Measurements from ENCODE around the gene KIF13A. TPM values are rescaled to one million over a fixed set of nuclear protein-coding genes. Genes with fewer than 3 reads are reported as not detected.

KIF13A gene
- total RNA-seq, 2 donors from 2014 or later = 36.8 to 57.5 TPM

DNA sequence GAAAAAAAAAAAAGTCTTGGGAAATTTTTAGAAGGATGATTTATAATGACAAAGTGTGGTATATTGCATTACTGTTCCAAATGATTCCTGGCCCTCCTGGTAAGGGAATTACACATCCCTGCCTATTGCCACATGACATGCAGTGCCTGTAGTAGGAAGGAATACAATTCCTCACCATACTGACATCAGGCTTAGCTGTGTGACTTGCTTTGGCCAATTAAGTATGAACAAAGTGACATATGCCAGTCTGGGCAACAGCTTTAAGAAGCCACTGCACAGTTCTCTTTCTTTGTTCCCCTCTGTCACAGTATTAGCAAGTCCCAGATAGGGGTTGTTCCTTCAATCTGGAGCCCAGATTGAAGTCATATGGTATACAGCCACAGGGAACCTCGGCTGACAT lies 100.5 kb downstream of the KIF13A start:
- intact Hi-C loops (cut with DNase I) = no loop called here
- H3K27me3 ChIP-seq (replicated peaks; ENCODE audit: insufficient read depth) = no peaks in the 10 kb centered on the region
- H3K9me3 ChIP-seq = no peaks in the 10 kb centered on the region
- no peaks in the 10 kb centered on the region for H3K36me3 ChIP-seq
- no peak overlapping the region for H3K27ac ChIP-seq
- no peak for TF ChIP-seq POLR2A (IDR thresholded peaks at IDR 0.05)
- TF ChIP-seq CTCF (IDR thresholded peaks at IDR 0.05) = no peak
- TF ChIP-seq POLR2AphosphoS5 (IDR thresholded peaks at IDR 0.05) = no peak
- DNase-seq (ENCODE audit: low spot score) = no peak
- H3K4me1 ChIP-seq (replicated peaks) = no peaks in the 10 kb centered on the region
- WGBS = 91% methylated on average over 1 of the region's 1 CpG
- H3K4me3 ChIP-seq = no peak overlapping the region

DNA sequence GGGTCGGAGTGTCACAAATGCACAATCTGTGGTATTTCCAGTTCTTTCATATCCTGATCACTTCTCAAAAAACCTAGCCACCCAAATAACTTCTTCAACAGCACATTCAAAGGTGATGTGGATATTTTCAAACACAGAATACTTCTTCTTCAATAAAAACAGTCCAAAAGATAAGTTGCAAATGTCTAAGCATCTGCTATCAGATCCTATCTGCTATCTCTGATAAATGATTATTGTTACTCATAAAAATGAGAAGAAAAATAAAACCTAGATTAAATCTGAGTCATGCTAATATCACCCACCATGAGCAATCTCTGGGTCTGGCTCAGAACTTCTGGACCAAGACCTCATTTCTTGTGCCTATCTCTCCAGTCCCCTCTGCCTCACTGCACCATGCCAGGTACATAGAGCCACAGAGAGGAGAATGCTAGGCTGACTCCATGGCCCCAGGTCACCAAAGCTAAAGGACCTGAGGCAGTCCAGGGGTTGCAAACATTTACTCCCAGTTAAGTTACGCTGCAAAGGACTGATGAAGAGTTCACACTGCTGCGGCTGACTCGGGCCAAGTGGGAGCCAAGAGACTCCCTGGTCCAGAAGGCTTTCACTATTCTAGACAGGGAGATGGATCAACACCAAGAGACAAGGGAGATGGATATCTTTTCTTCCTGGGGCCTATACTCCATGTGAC lies 101.4 kb downstream of the KIF13A start:
- H3K27ac ChIP-seq = no peak overlapping the region
- H3K27me3 ChIP-seq (replicated peaks; ENCODE audit: insufficient read depth) = no peaks in the 10 kb centered on the region
- TF ChIP-seq CTCF (IDR thresholded peaks at IDR 0.05) = no peak
- TF ChIP-seq POLR2A (IDR thresholded peaks at IDR 0.05) = no peak
- no peak for TF ChIP-seq POLR2AphosphoS5 (IDR thresholded peaks at IDR 0.05)
- 75% methylated on average over 4 of the region's 4 CpGs for WGBS
- intact Hi-C loops (cut with DNase I) = no loop called here
- H3K36me3 ChIP-seq = no peaks in the 10 kb centered on the region
- H3K9me3 ChIP-seq = no peaks in the 10 kb centered on the region
- H3K4me3 ChIP-seq = no peak overlapping the region
- H3K4me1 ChIP-seq (replicated peaks) = no peaks in the 10 kb centered on the region
- no peak for DNase-seq (ENCODE audit: low spot score)

GRCh38 chr6:17884498-17885478 lies 102.6 kb downstream of the KIF13A start:
- DNase-seq (ENCODE audit: low spot score) = no peak
- intact Hi-C loops (cut with DNase I) = no loop called here
- no peak overlapping the region for H3K27ac ChIP-seq
- no peaks in the 10 kb centered on the region for H3K9me3 ChIP-seq
- H3K36me3 ChIP-seq = no peaks in the 10 kb centered on the region
- TF ChIP-seq POLR2A (IDR thresholded peaks at IDR 0.05) (no peak), POLR2AphosphoS5 (IDR thresholded peaks at IDR 0.05) (no peak), CTCF (IDR thresholded peaks at IDR 0.05) (no peak)
- 63% methylated on average over 4 of the region's 4 CpGs for WGBS
- H3K4me3 ChIP-seq = no peak overlapping the region
- no peaks in the 10 kb centered on the region for H3K27me3 ChIP-seq (replicated peaks; ENCODE audit: insufficient read depth)
- H3K4me1 ChIP-seq (replicated peaks) = no peaks in the 10 kb centered on the region

DNA sequence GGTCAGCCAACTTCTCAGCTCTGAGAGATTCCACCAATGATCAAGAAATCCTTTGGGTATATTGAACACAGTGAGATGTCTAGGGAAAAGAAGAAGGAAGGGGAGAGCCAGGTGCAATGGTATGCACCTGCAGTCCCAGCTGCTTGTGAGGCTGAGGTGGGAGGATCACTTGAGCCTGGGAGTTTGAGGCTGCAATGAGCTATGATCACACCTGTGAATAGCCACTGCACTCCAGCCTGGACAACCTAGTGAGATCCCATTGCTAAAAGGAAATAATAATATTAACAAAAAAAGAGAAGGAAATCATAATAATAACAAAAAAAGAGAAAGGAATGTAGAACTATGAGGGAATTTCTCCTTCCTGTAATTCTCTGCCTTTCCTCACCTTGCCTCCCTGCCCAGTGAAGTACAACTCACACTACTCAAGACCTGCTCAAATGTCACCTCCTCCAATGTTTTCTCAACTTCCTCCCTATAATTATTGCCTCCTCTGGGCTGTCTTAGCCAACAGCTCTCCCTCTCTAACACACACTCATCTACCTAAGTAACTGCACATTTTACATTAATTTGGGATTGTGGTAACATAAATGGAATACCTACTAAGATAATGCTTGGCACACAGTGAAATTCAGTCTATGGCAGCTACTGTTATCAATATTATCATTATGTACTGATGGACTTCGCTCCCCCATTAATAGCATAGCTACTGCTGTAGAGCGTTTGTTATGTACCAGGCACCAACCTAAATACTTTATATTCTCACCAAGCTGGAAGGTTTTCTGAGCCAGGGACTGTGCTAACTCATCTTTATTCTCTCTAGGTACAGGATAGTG lies 103.6 kb downstream of the KIF13A start:
- TF ChIP-seq CTCF (IDR thresholded peaks at IDR 0.05) = no peak
- TF ChIP-seq POLR2AphosphoS5 (IDR thresholded peaks at IDR 0.05) = no peak
- TF ChIP-seq POLR2A (IDR thresholded peaks at IDR 0.05) = no peak
- Histone ChIP-seq H3K4me3 (no peak overlapping the region), H3K27me3 (replicated peaks; ENCODE audit: insufficient read depth) (no peaks in the 10 kb centered on the region), H3K36me3 (no peaks in the 10 kb centered on the region), H3K27ac (no peak overlapping the region), H3K4me1 (replicated peaks) (no peaks in the 10 kb centered on the region), H3K9me3 (no peaks in the 10 kb centered on the region)
- WGBS = 100% methylated on average over 2 of the region's 2 CpGs
- DNase-seq (ENCODE audit: low spot score) = no peak
- intact Hi-C loops (cut with DNase I) = no loop called here

Data from prostate gland (tissue), 2 donors.